H9 (cell line): ENCODE results near the gene FBLN7. TPM values are rescaled to one million over a fixed set of nuclear protein-coding genes. Genes with fewer than 3 reads are reported as not detected.

Source experiments
- DNase-seq: peaks from one replicate; pipeline ENCODE4 v3.0.0-alpha.2; 2017
- H2AFZ ChIP-seq: one replicate; pipeline ENCODE4 v1.6.1; 2013; ENCODE audit warnings: mild to moderate bottlenecking, low read length, control low read depth, moderate library complexity
- H2AK5ac ChIP-seq: 2 replicates; pipeline ENCODE4 v1.6.1; 2013; ENCODE audit warnings: low read length, control low read depth, mixed read lengths; ENCODE audit not compliant: insufficient read length
- H2BK120ac ChIP-seq: one replicate; pipeline ENCODE4 v1.6.1; 2013; ENCODE audit warnings: low read depth, mild to moderate bottlenecking, low read length, control low read depth, inconsistent platforms; ENCODE audit not compliant: poor library complexity, severe bottlenecking
- H2BK12ac ChIP-seq: 2 replicates; pipeline ENCODE4 v1.6.1; 2013; ENCODE audit warnings: low read length, control low read depth, mixed read lengths, low read depth; ENCODE audit not compliant: insufficient read length
- H2BK15ac ChIP-seq: 2 replicates; pipeline ENCODE4 v1.6.1; 2013; ENCODE audit warnings: low read depth, low read length, control low read depth
- H2BK20ac ChIP-seq: one replicate; pipeline ENCODE4 v1.6.1; 2013; ENCODE audit warnings: low read depth, mild to moderate bottlenecking, low read length, control low read depth, inconsistent platforms; ENCODE audit not compliant: poor library complexity, severe bottlenecking
- H2BK5ac ChIP-seq: 2 replicates; pipeline ENCODE4 v1.6.1; 2013; ENCODE audit warnings: low read length, control low read depth, mixed read lengths; ENCODE audit not compliant: insufficient read length
- H3K14ac ChIP-seq: 2 replicates; pipeline ENCODE4 v1.6.1; 2013; ENCODE audit warnings: low read length, control low read depth; ENCODE audit not compliant: insufficient read depth
- H3K18ac ChIP-seq: 2 replicates; pipeline ENCODE4 v1.6.1; 2013; ENCODE audit warnings: low read depth, mild to moderate bottlenecking, mixed read lengths, low read length, control low read depth; ENCODE audit not compliant: insufficient read length
- H3K23ac ChIP-seq: 2 replicates; pipeline ENCODE4 v1.6.1; 2013; ENCODE audit warnings: low read length, control low read depth, mixed read lengths, low read depth; ENCODE audit not compliant: insufficient read length
- H3K23me2 ChIP-seq: 2 replicates; pipeline ENCODE4 v1.6.1; 2013; ENCODE audit warnings: low read depth, mild to moderate bottlenecking, mixed read lengths, low read length, control low read depth; ENCODE audit not compliant: insufficient read length, poor library complexity, severe bottlenecking
- H3K27ac ChIP-seq: 2 replicates; pipeline ENCODE4 v1.5.1; 2013; ENCODE audit warnings: low read length, control low read depth, mixed read lengths, low read depth; ENCODE audit not compliant: insufficient read length
- H3K27me3 ChIP-seq: 2 replicates; pipeline ENCODE4 v1.6.1; 2013; ENCODE audit warnings: low read length, control low read depth, inconsistent platforms; ENCODE audit not compliant: insufficient read depth
- H3K4ac ChIP-seq: 2 replicates; pipeline ENCODE4 v1.6.1; 2013; ENCODE audit warnings: low read depth, mild to moderate bottlenecking, control low read depth, inconsistent platforms, low read length, moderate library complexity
- H3K4me1 ChIP-seq: 2 replicates; pipeline ENCODE4 v1.6.1; 2013; ENCODE audit warnings: low read length, control low read depth, inconsistent platforms; ENCODE audit not compliant: insufficient read depth
- H3K4me2 ChIP-seq: 2 replicates; pipeline ENCODE4 v1.6.1; 2013; ENCODE audit warnings: low read length, control low read depth, mixed read lengths; ENCODE audit not compliant: insufficient read length, insufficient read depth
- H3K56ac ChIP-seq: 2 replicates; pipeline ENCODE4 v1.6.1; 2013; ENCODE audit warnings: low read depth, mild to moderate bottlenecking, mixed read lengths, low read length, control low read depth; ENCODE audit not compliant: insufficient read length
- H3K79me1 ChIP-seq: 2 replicates; pipeline ENCODE4 v1.6.1; 2013; ENCODE audit warnings: low read depth, mild to moderate bottlenecking, moderate library complexity, low read length, control low read depth, inconsistent platforms; ENCODE audit not compliant: insufficient read depth, poor library complexity, severe bottlenecking
- H3K79me2 ChIP-seq: 2 replicates; pipeline ENCODE4 v1.6.1; 2013; ENCODE audit warnings: low read length, control low read depth, inconsistent platforms; ENCODE audit not compliant: insufficient read depth
- H3K9ac ChIP-seq: 2 replicates; pipeline ENCODE4 v1.6.1; 2013; ENCODE audit warnings: low read length, control low read depth, mixed read lengths; ENCODE audit not compliant: insufficient read length; ENCODE audit errors: extremely low read depth
- H3K9me3 ChIP-seq: one replicate; pipeline ENCODE4 v1.6.1; 2013; ENCODE audit warnings: low read depth, low read length, inconsistent platforms; ENCODE audit not compliant: control insufficient read depth
- H3T11ph ChIP-seq: one replicate; pipeline ENCODE4 v1.6.1; 2013; ENCODE audit warnings: mild to moderate bottlenecking, low read length, control low read depth, inconsistent platforms
- H4K20me1 ChIP-seq: one replicate; pipeline ENCODE4 v1.6.1; 2013; ENCODE audit not compliant: control insufficient read depth, insufficient read length, insufficient read depth
- H4K5ac ChIP-seq: 2 replicates; pipeline ENCODE4 v1.6.1; 2013; ENCODE audit warnings: low read depth, mild to moderate bottlenecking, mixed read lengths, low read length, control low read depth; ENCODE audit not compliant: insufficient read length
- H4K8ac ChIP-seq: replicated peaks from 2 replicates; pipeline ENCODE4 v1.6.1; 2013; ENCODE audit warnings: low read length, control low read depth, mixed read lengths, low read depth; ENCODE audit not compliant: insufficient read length
- H4K91ac ChIP-seq: 2 replicates; pipeline ENCODE4 v1.6.1; 2013; ENCODE audit warnings: low read depth, mild to moderate bottlenecking, moderate library complexity, mixed read lengths, low read length, control low read depth; ENCODE audit not compliant: insufficient read length
- H3K27ac Mint-ChIP-seq, 3 experiments: 2 replicates in 2 of 3; 3 replicates in 1 of 3; pipeline ENCODE4 v1.8.0; 2020 to 2021; ENCODE audit warnings: mixed read lengths in 3 of 3, mild to moderate bottlenecking in 1 of 3, moderate library complexity in 1 of 3
- H3K27me3 Mint-ChIP-seq: 2 replicates; pipeline ENCODE4 v1.8.0; 2021; ENCODE audit warnings: low read depth, mild to moderate bottlenecking, moderate library complexity, mixed read lengths
- H3K36me3 Mint-ChIP-seq, 3 experiments: 2 replicates in 2 of 3; 3 replicates in 1 of 3; pipeline ENCODE4 v1.8.0; 2020 to 2021; ENCODE audit warnings: low read depth in 3 of 3, mixed read lengths in 3 of 3; ENCODE audit not compliant: insufficient read depth in 1 of 3
- H3K4me1 Mint-ChIP-seq, 2 experiments: 2 replicates each; pipeline ENCODE4 v1.8.0; 2020; ENCODE audit warnings: mixed read lengths in 2 of 2
- H3K4me3 Mint-ChIP-seq, 2 experiments: 2 replicates in 1 of 2; 3 replicates in 1 of 2; pipeline ENCODE4 v1.8.0; 2020 to 2021; ENCODE audit warnings: mild to moderate bottlenecking in 2 of 2, mixed read lengths in 2 of 2, moderate library complexity in 1 of 2
- H3K9me3 Mint-ChIP-seq, 2 experiments: 2 replicates in 1 of 2; 3 replicates in 1 of 2; pipeline ENCODE4 v1.8.0; 2020; ENCODE audit warnings: mild to moderate bottlenecking in 2 of 2, mixed read lengths in 2 of 2, moderate library complexity in 1 of 2
- CTCF ChIP-seq: fragments of 200-600 bp; sonication (generic); conservative IDR thresholded peaks from 3 replicates; pipeline ENCODE4 v1.8.0; 2021; ENCODE audit warnings: antibody characterized with exemption, mild to moderate bottlenecking
- WGBS: extraction: QIAGEN DNeasy Blood & Tissue Kit; methylation state at CpG from one replicate; pipeline ENCODE4 v1.1.7; 2013; ENCODE audit warnings: missing lambda C conversion rate, low lambda C conversion rate, mixed read lengths; ENCODE audit not compliant: insufficient read length; ENCODE audit errors: extremely low coverage; 5-methylcytosine and 5-hydroxymethylcytosine counted together
- total RNA-seq: library from RNA; stranded (reverse); gene quantifications from 2 replicates; pipeline ENCODE4 v1.2.1, GENCODE V29; 2021

FBLN7 gene
- total RNA-seq, 1 experiment from 2014 or later: 1.3 TPM

- no peaks in the 10 kb centered on the region for H3K9me3 Mint-ChIP-seq
- H3K9ac ChIP-seq: no peak overlapping the region
- WGBS: no CpG with 5 or more reads among the region's 5 CpGs
Observed at GRCh38 chr2:112151271-112151670, 13.1 kb downstream of the FBLN7 start.

More at GRCh38 chr2:112151271-112151670, 13.1 kb downstream of the FBLN7 start:
- H3K27me3 ChIP-seq: no peaks in the 10 kb centered on the region
- H2BK15ac ChIP-seq: no peak overlapping the region
- no peak overlapping the region for H4K5ac ChIP-seq
- H3K18ac ChIP-seq: no peak overlapping the region
- no peak overlapping the region for H4K8ac ChIP-seq
- H4K91ac ChIP-seq: no peak overlapping the region
- no peak overlapping the region for H2AFZ ChIP-seq
- no peak for TF ChIP-seq CTCF
- H3K4me2 ChIP-seq: no peak overlapping the region
- no peak overlapping the region for H3K14ac ChIP-seq
- Mint-ChIP-seq H3K4me3 (no peak overlapping the region), H3K36me3 (no peaks in the 10 kb centered on the region; a peak in 1 of 7 replicates), H3K27ac (no peak overlapping the region), H3K4me1 (peaks cover 16 to 21% of the 10 kb centered on the region in 2 experiments), H3K27me3 (no peaks in the 10 kb centered on the region; the same call in 1 of the 2 replicates)
- no peak overlapping the region for H2BK5ac ChIP-seq
- H2BK120ac ChIP-seq: no peak overlapping the region
- no peak overlapping the region for H2BK12ac ChIP-seq
- H3K4me1 ChIP-seq: peaks cover 3% of the 10 kb centered on the region; the same call in 1 of the 2 replicates
- H4K20me1 ChIP-seq: no peaks in the 10 kb centered on the region
- DNase-seq: no peak
- H3K9me3 ChIP-seq: no peaks in the 10 kb centered on the region
- no peak overlapping the region for H3K23ac ChIP-seq
- no peaks in the 10 kb centered on the region for H3K79me2 ChIP-seq
- no peaks in the 10 kb centered on the region for H3K23me2 ChIP-seq
- no peak overlapping the region for H3T11ph ChIP-seq
- H3K4ac ChIP-seq: no peak overlapping the region
- H3K56ac ChIP-seq: no peak overlapping the region
- H3K27ac ChIP-seq: no peak overlapping the region
- no peaks in the 10 kb centered on the region for H3K79me1 ChIP-seq
- no peak overlapping the region for H2AK5ac ChIP-seq
- H2BK20ac ChIP-seq: no peak overlapping the region
